NCI-H82 (cell line): ENCODE data around the gene ABI2.

Experiments
- DNase-seq: peaks from one replicate; lab custom pipeline; 2025; lab: John Stamatoyannopoulos, UW

ABI2 gene

DNA sequence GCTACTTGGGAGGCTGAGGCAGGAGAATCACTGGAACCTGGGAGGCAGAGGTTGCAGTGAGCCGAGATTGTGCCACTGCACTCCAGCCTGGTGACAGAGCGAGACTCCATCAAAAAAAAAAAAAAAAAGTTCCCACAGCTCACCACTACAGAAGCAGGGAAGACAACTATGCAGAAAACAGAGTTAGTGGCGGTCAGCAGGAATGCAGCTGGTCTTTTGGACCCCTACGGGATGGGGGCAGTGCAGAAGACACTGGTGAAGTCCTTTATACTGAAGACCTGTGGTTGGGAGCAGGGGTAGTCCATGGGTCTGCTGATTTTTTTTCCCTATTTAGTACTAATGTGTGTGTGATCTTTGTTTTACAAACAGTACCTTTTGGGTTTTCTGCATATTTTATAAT, 101.4 kb downstream of the ABI2 start:
- peak; percentile 14 for DNase-seq

GRCh38 chr2:203431391-203432185, 103.4 kb downstream of the ABI2 start:
- DNase-seq, result peak; percentile 54

GRCh38 chr2:203432811-203433210, 104.6 kb downstream of the ABI2 start:
- DNase-seq, result peak; percentile 29

DNA sequence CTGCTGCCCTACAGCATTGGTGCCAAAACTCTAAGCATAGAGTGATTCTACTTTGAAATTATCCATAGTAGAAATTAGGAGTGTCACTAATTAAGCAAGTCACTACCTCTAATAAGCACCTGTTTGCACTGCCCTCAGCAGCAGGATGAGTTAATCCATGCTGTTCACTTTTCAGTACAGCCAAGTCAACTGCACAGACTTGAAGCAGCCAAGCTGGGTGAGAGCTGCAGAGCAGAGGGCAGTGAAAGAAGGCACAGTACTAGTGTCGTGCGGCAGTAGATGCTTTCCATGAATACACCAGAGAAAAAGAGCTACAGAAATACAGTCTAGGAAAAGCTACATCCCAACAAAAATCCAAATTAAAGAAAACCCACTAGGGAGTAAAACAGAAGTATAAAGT, 108.3 kb downstream of the ABI2 start:
- peak; percentile 36 for DNase-seq

DNA sequence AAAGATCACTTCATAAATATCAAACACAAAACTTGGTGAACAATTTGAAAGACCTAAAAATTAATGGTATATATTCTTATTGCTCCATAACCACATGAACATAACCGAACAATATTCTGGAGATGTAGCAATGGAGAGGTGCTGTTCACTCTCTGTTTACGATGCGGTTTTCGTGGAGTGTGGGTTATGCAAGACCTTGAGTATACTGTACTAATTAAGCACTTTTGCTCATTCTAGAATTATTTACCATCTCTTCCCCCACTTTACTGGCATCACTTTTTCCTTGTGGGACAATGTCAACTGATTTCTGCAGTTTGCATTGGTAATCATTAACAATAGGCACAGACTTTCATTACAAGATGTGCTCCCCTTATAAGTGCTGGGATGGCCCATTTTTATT, 109.3 kb downstream of the ABI2 start:
- DNase-seq, result no peak

DNA sequence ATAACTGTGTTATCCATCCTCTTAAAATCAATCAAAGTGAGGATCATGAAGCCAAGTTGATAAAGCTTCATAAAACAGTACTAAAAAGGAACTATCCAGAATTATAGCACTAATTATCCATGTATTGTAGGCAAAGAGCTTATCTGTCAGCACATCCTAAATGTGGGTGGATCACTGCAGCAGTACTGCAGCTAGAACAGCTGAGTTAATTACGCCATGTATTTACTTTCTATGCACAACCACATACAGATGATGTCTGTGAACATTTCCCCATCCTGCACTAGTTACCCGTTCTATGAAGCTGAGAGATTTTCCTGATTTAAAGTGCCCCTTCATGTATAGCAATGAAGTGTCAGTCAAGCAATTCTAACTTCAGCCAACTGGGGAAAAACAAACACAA, 110.3 kb downstream of the ABI2 start:
- no peak for DNase-seq

DNA sequence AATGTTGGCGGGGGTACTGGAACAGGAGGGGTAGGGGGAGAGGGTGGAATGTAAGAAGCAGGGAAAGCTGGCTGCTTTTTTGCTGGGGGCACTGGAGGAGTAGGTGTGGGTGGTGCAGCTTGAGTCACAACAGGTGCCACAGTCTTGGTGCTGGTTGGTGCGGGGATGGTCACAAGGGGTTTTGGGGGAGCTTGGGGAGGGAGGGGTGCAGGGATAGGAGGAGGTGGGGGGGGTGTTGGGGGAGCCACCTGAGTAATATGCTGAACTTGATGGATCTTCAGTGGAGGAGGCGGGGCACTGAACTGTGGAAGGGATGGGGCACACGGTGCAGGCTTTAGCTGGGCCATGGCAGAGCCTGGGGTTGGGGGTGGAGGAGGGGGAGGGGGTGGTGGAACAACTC, 112.5 kb downstream of the ABI2 start:
- no peak for DNase-seq

GRCh38 chr2:203441463-203441862, 113.3 kb downstream of the ABI2 start:
- DNase-seq, result no peak

GRCh38 chr2:203442463-203442862, 114.3 kb downstream of the ABI2 start:
- no peak for DNase-seq

DNA sequence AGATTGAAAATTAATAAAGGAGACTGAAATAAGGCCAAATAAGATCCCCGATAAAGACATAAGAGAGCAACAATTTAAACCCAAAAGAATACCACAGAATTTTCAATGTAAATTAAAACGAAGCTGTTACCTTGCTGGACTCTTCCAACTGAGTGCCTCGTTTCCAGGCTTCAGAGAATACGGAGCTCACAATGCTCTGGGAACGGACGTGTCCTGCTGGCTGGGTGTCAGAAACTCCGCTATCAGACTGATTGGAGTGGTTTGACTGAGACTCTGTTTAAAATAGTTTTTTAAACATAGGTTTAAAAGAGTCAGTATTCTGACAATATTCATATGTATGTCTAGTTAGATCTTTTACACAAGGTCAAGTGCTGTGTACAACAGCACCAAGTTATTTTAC, 116.5 kb downstream of the ABI2 start:
- no peak for DNase-seq

DNA sequence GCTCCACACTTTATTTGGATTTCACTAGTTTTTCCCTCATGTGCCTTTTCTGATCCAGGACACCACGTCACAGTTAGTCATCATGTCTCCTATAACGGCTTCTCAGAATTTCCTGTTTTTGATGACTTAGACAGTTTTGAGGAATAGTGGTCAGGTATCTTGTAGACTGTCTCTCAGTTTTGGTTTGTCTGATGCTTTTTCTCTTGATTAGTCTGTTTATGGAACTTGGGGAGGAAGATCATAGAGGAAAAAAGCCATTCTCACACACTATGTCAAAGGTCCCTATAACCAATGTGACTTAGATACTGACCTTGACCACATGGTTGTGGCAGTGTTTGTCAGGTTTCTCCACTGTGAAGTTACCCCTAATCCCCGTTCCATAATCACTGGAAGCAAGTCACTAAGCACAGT, 117.9 kb downstream of the ABI2 start:
- no peak for DNase-seq

GRCh38 chr2:203446780-203447179, 118.6 kb downstream of the ABI2 start:
- no peak for DNase-seq

- DNase-seq, result no peak
These were observed 122.4 kb downstream of the ABI2 start for GRCh38 chr2:203450561-203450960.

DNA sequence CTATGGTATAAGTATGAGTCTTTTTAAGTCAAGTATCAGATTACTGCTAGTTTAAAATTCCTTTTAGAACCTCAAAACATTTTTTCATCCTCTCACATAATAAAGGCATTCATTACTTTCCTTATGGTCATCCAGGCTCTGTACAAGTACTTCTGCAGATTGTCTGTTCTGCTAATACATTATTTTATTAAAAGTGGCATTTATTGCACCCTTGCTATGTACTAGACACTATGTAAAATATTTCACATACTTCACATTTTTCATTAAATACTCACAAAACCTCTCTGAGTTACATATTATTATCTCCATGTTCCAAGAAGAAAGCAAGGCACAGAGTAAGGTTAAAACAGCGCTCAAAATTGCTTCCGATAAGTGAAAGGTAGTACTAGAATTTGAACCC, 122.8 kb downstream of the ABI2 start:
- no peak for DNase-seq

DNA sequence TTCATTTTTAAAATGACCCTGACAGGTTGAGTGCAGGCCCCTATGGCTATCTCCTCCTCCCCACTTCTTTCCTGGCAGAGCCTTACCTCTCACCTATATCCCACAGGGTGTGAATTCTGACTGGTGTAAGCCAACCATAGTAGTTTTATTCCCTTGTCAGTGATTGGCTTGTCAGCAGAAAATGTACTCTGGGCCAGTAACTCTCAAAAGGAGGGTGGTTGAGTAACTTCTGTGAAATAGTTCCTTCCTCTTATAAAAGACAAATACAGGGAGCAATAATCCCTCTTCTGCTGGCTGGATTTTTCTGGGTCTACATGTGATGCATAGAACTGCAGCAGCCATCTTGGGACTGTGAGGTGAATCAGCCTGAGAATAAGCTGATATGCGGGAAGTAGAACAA, 123.5 kb downstream of the ABI2 start:
- DNase-seq, result no peak

DNA sequence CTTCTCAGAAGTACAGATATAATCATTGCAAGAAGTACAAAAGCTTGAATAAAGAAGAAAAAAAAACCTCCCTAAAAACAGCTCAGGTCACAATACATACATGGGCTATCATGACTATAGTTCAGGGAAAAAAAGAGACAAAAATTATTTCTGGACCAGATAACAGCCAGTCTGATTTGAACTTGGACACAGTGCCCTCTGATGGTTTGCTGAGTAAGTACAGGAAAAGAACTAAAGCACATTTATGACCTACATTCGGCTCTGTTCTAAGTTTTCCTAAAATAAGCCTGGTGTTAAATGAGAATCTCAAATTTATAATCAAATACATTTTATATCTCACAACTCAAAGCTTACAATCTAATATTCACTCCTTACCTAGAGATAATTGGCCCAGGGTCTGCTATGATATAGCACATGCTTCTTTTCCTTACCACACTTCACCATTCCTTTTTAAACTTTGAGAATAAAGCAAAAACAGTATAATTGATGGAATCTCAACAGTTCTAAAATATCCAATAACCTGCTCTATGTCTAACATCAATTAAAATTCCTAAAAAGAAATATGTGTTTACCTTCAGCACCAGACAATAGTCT, 125.8 kb downstream of the ABI2 start:
- DNase-seq, result peak; percentile 65

GRCh38 chr2:203455209-203455608, 127.0 kb downstream of the ABI2 start:
- no peak for DNase-seq

DNA sequence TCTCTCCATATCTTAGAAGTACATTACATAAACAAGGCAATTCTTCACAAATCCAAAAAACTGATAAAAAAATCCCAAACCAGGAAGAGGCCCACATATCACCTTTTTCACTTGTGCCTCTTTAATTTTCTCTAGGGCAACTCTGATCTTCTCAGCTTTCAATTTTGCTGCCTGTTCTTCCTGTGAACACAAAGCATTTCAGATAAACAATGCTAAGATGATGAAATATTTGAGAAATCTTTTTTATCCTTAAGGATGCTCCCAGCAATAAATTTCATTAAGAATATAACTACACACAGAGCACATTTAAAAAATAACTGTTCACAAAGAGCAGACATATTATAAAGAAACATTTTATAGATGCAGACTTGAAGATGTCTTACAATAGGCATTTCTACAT, 133.6 kb downstream of the ABI2 start:
- DNase-seq, result no peak

GRCh38 chr2:203462308-203462707, 134.1 kb downstream of the ABI2 start:
- no peak for DNase-seq

DNA sequence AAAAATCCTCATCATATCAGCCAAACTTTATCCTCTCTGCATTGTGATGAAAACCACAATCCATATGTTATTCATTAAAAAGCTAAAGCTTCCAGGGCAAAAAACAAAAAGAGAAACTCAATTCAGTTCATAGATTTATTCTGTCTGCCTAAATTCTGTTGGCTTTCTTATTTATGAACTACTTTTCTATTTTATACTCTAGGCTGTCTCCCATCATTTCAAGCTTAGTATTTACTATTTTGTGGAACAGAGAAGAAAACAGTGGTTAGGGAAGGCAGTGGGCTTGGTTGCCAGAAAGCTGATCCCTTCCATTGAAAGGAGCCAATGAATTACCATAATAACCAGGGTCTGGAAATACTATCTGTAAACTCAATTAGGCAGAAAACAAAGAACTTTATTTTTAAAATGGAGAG, 135.1 kb downstream of the ABI2 start:
- DNase-seq, result no peak

- DNase-seq, result no peak
These were observed 141.4 kb downstream of the ABI2 start for GRCh38 chr2:203469546-203469945.

GRCh38 chr2:203470371-203470770, 142.2 kb downstream of the ABI2 start:
- peak; percentile 11 for DNase-seq

DNA sequence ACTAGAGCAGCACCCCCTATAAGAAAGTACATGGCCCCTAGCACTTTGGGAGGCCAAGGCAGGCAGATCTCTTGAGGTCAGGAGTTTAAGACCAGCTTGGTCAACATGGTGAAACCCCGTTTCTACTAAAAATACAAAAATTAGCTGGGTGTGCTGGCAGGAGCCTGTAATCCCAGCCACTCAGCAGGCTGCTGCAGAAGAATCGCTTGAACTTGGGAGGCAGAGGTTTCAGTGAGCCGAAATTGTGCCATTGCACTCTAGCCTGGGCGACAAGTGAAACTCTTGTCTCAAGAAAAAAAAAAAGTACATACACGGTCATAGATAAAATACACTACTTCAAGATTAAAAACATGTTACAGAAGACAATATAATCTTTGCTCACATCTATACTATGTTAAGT, 143.1 kb downstream of the ABI2 start:
- no peak for DNase-seq

DNA sequence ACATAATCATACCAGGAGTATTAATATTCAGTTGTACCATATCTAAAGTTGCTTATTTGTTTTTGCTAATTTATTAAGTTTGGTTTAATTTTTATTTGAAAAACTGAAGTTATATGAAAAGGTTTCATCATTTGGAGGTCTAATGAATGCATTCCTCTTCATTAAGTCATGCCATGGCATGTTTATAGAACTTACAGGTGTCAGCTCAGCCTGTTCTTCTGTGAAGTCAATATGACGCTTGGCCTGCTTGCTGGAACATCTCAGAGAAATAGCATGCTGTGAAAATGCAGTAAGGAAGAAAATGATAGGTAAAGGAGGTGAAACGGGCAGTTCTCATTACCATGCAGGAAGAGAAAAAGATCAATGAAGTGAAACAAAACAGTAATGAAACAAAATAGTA, 148.7 kb downstream of the ABI2 start:
- DNase-seq, result no peak
